ENCODE results near the gene TUBAL3.

GRCh38 chr10:5447056-5447455, 42.4 kb upstream of the TUBAL3 start:
- TF ChIP-seq POLR2AphosphoS5 (IDR thresholded peaks at IDR 0.05) (no peak), EP300 (IDR thresholded peaks at IDR 0.05) (no peak)

Measured in suprapubic skin (tissue), 4 donors.